Tibial nerve (tissue), 4 donors: Measurements from ENCODE around the gene PGC. TPM values are rescaled to one million over a fixed set of nuclear protein-coding genes. Genes with fewer than 3 reads are reported as not detected.

Source experiments
- DNase-seq, 2 donors: peaks; one replicate each; pipeline ENCODE4 v3.0.0-alpha.2; 2019; ENCODE audit warnings: low spot score in 2 of 2
- H3K27ac ChIP-seq, 4 donors: fragments of 200-600 bp; sonication (generic) in 3 of 4; one replicate each; pipeline ENCODE4 v1.5.1; 2017 to 2019; ENCODE audit warnings: mild to moderate bottlenecking in 1 of 4
- H3K27me3 ChIP-seq, 2 donors: fragments of 200-600 bp; sonication (generic) in 1 of 2; one replicate each; pipeline versions ENCODE4 v1.5.1 to v1.6.0; 2017 to 2019
- H3K36me3 ChIP-seq, 3 donors: fragments of 200-600 bp; sonication (generic); one replicate each; pipeline ENCODE4 v1.5.1; 2018 to 2019
- H3K4me1 ChIP-seq, 4 donors: fragments of 200-600 bp; sonication (generic) in 3 of 4; one replicate each; pipeline ENCODE4 v1.5.1; 2017 to 2019
- H3K4me3 ChIP-seq, 4 donors: fragments of 200-600 bp; sonication (generic) in 3 of 4; one replicate each; pipeline ENCODE4 v1.5.1; 2017 to 2019; ENCODE audit warnings: mild to moderate bottlenecking in 1 of 4, moderate library complexity in 1 of 4
- H3K9me3 ChIP-seq, 4 donors: fragments of 200-600 bp; sonication (generic) in 3 of 4; one replicate each; pipeline ENCODE4 v1.5.1; 2017 to 2019
- CTCF ChIP-seq, 5 experiments: fragments of 200-600 bp in 3 of 5; fragments of 450-650 bp in 2 of 5; sonication (generic) in 3 of 5; IDR thresholded peaks; one replicate each; pipeline ENCODE4 v1.5.1; 2016 to 2019; ENCODE audit warnings: antibody characterized with exemption in 5 of 5, mild to moderate bottlenecking in 3 of 5, moderate library complexity in 2 of 5
- EP300 ChIP-seq, 2 donors: sonication (generic); formaldehyde crosslinking; IDR thresholded peaks; one replicate each; pipeline ENCODE4 v1.6.1; 2017; ENCODE audit warnings: antibody characterized with exemption in 2 of 2, mild to moderate bottlenecking in 1 of 2
- POLR2A ChIP-seq, 2 donors: fragments of 450-650 bp; IDR thresholded peaks; one replicate each; pipeline ENCODE4 v1.6.1; 2017; ENCODE audit warnings: antibody characterized with exemption in 2 of 2, mild to moderate bottlenecking in 2 of 2, moderate library complexity in 2 of 2
- WGBS, 2 donors: methylation state at CpG; one replicate each; pipeline ENCODE4 v1.1.5; 2018; 5-methylcytosine and 5-hydroxymethylcytosine counted together
- total RNA-seq, 4 donors: library from RNA; depleted of rRNA; stranded (reverse); fragments of >200 nt; gene quantifications; one replicate each; pipeline ENCODE4 v1.1.0, GENCODE V29; 2016

Gene PGC
- total RNA-seq, 4 donors from 2014 or later = not detected

GRCh38 chr6:41727705-41728072 lies 19.5 kb downstream of the PGC start:
- no peak for DNase-seq
- whole genome bisulfite sequencing, 2 donors = 75 to 78% methylated on average over 2 to 3 of the region's 3 CpGs
- peak overlapping the region in 2 of 4 donors; percentile 34 to 66 for H3K27ac ChIP-seq
- no peak overlapping the region for H3K4me3 ChIP-seq
- H3K27me3 ChIP-seq = no peaks in the 10 kb centered on the region
- peaks cover 0 to 10% (median 0%) of the 10 kb centered on the region in 3 donors for H3K36me3 ChIP-seq
- no peaks in the 10 kb centered on the region for H3K9me3 ChIP-seq
- H3K4me1 ChIP-seq = peaks cover 3 to 80% (median 45%) of the 10 kb centered on the region in 4 donors
- TF ChIP-seq EP300 (IDR thresholded peaks at IDR 0.05) = no peak
- no peak for TF ChIP-seq POLR2A (IDR thresholded peaks at IDR 0.05)
- TF ChIP-seq CTCF (IDR thresholded peaks at IDR 0.05) = no peak

- peaks cover 0 to 10% (median 0%) of the 10 kb centered on the region in 3 donors for H3K36me3 ChIP-seq
- H3K27ac ChIP-seq = peak overlapping the region in 1 of 4 donors; percentile 32
- TF ChIP-seq POLR2A (IDR thresholded peaks at IDR 0.05) (no peak), CTCF (IDR thresholded peaks at IDR 0.05) (no peak), EP300 (IDR thresholded peaks at IDR 0.05) (no peak)
- H3K4me1 ChIP-seq = peaks cover 3 to 80% (median 43%) of the 10 kb centered on the region in 4 donors
- 66 to 74% methylated on average over 5 to 7 of the region's 7 CpGs for WGBS, 2 donors
- no peaks in the 10 kb centered on the region for H3K27me3 ChIP-seq
- H3K4me3 ChIP-seq = no peak overlapping the region
- no peak for DNase-seq
- H3K9me3 ChIP-seq = no peaks in the 10 kb centered on the region
These were observed 20.3 kb downstream of the PGC start for GRCh38 chr6:41726876-41727275.

- Histone ChIP-seq H3K4me1 (peaks cover 0 to 77% (median 31%) of the 10 kb centered on the region in 4 donors), H3K27ac (peak overlapping the region in 3 of 4 donors; percentile 71 to 84 (median 78))
These were observed 22.4 kb downstream of the PGC start for GRCh38 chr6:41724586-41725501.

GRCh38 chr6:41724228-41724580 lies 23.0 kb downstream of the PGC start:
- WGBS, 2 donors = 56 to 81% methylated on average over 7 of the region's 7 CpGs
- peak overlapping the region in 3 of 4 donors; percentile 71 to 84 (median 78) for H3K27ac ChIP-seq
- peaks cover 0 to 79% (median 33%) of the 10 kb centered on the region in 4 donors for H3K4me1 ChIP-seq

More at GRCh38 chr6:41724586-41725501, 22.4 kb downstream of the PGC start:
- WGBS, 2 donors = 80 to 83% methylated on average over 8 to 13 of the region's 13 CpGs
- DNase-seq = no peak
- Histone ChIP-seq H3K4me3 (no peak overlapping the region), H3K9me3 (no peaks in the 10 kb centered on the region), H3K27me3 (no peaks in the 10 kb centered on the region), H3K36me3 (peaks cover 0 to 10% (median 0%) of the 10 kb centered on the region in 3 donors)
- TF ChIP-seq POLR2A (IDR thresholded peaks at IDR 0.05) (no peak), CTCF (IDR thresholded peaks at IDR 0.05) (no peak), EP300 (IDR thresholded peaks at IDR 0.05) (no peak)

More at GRCh38 chr6:41724228-41724580, 23.0 kb downstream of the PGC start:
- H3K4me3 ChIP-seq = peak overlapping the region in 1 of 4 donors; percentile 29
- no peaks in the 10 kb centered on the region for H3K9me3 ChIP-seq
- H3K36me3 ChIP-seq = peaks cover 0 to 10% (median 0%) of the 10 kb centered on the region in 3 donors
- DNase-seq = no peak
- TF ChIP-seq POLR2A (IDR thresholded peaks at IDR 0.05) (no peak), EP300 (IDR thresholded peaks at IDR 0.05) (no peak), CTCF (IDR thresholded peaks at IDR 0.05) (no peak)
- H3K27me3 ChIP-seq = no peaks in the 10 kb centered on the region
